ENCODE results near the gene ZNF775.

ZNF775 gene

GRCh38 chr7:150420242-150420641 lies 41.1 kb downstream of the ZNF775 start:
- ATAC-seq: peak; percentile 6; the same call in 1 of the 3 replicates
- TF ChIP-seq TSHZ2 (CRISPR knock-in tag; IDR thresholded peaks at IDR 0.05): no peak
- no peak for TF ChIP-seq BACH2 (CRISPR knock-in tag; IDR thresholded peaks at IDR 0.05; ENCODE audit: borderline replicate concordance)
- no peak for TF ChIP-seq ZFP30 (CRISPR knock-in tag; IDR thresholded peaks at IDR 0.05)
- no peak for TF ChIP-seq PATZ1 (CRISPR knock-in tag; IDR thresholded peaks at IDR 0.05; ENCODE audit: borderline replicate concordance)
- TF ChIP-seq ESRRG (CRISPR knock-in tag; IDR thresholded peaks at IDR 0.05): no peak
- no peak for TF ChIP-seq ZC3H10 (CRISPR knock-in tag; IDR thresholded peaks at IDR 0.05)
- no peak for TF ChIP-seq TCF4 (CRISPR knock-in tag; IDR thresholded peaks at IDR 0.05; ENCODE audit: borderline replicate concordance)
- no peak for TF ChIP-seq CREB5 (CRISPR knock-in tag; IDR thresholded peaks at IDR 0.05; ENCODE audit: low read depth)
- TF ChIP-seq GLIS3 (CRISPR knock-in tag; IDR thresholded peaks at IDR 0.05): no peak
- no peak for TF ChIP-seq OSR1 (CRISPR knock-in tag; IDR thresholded peaks at IDR 0.05)
- no peak for TF ChIP-seq TOX (CRISPR knock-in tag; IDR thresholded peaks at IDR 0.05; ENCODE audit: borderline replicate concordance)
- no peak for TF ChIP-seq PPARA (CRISPR knock-in tag; IDR thresholded peaks at IDR 0.05; ENCODE audit: borderline replicate concordance)
- no peak for TF ChIP-seq RARB (CRISPR knock-in tag; IDR thresholded peaks at IDR 0.05)
- no peak for TF ChIP-seq ISL1 (CRISPR knock-in tag; IDR thresholded peaks at IDR 0.05)
- no peak for TF ChIP-seq CSDC2 (CRISPR knock-in tag; IDR thresholded peaks at IDR 0.05)
- no peak for TF ChIP-seq ZNF70 (CRISPR knock-in tag; IDR thresholded peaks at IDR 0.05)
- TF ChIP-seq ZNF8 (CRISPR knock-in tag; IDR thresholded peaks at IDR 0.05): no peak

GRCh38 chr7:150420987-150421674 lies 42.0 kb downstream of the ZNF775 start:
- TF ChIP-seq ZNF8 (CRISPR knock-in tag; IDR thresholded peaks at IDR 0.05) (no peak), TSHZ2 (CRISPR knock-in tag; IDR thresholded peaks at IDR 0.05) (no peak), TOX (CRISPR knock-in tag; IDR thresholded peaks at IDR 0.05; ENCODE audit: borderline replicate concordance) (no peak), ARNTL (CRISPR knock-in tag; IDR thresholded peaks at IDR 0.05; ENCODE audit: borderline replicate concordance, low read depth) (no peak), ESRRG (CRISPR knock-in tag; IDR thresholded peaks at IDR 0.05) (no peak), ZNF565 (CRISPR knock-in tag; conservative IDR thresholded peaks at IDR 0.05; ENCODE audit: low read depth) (no peak), ZNF70 (CRISPR knock-in tag; IDR thresholded peaks at IDR 0.05) (no peak), PPARA (CRISPR knock-in tag; IDR thresholded peaks at IDR 0.05; ENCODE audit: borderline replicate concordance) (no peak), SNAI2 (CRISPR knock-in tag; IDR thresholded peaks at IDR 0.05) (no peak), OSR1 (CRISPR knock-in tag; IDR thresholded peaks at IDR 0.05) (no peak), ISL1 (CRISPR knock-in tag; IDR thresholded peaks at IDR 0.05) (no peak), GLIS3 (CRISPR knock-in tag; IDR thresholded peaks at IDR 0.05) (no peak), CSDC2 (CRISPR knock-in tag; IDR thresholded peaks at IDR 0.05) (no peak), ZFP30 (CRISPR knock-in tag; IDR thresholded peaks at IDR 0.05) (no peak), PATZ1 (CRISPR knock-in tag; IDR thresholded peaks at IDR 0.05; ENCODE audit: borderline replicate concordance) (no peak), RARB (CRISPR knock-in tag; IDR thresholded peaks at IDR 0.05) (no peak), BACH2 (CRISPR knock-in tag; IDR thresholded peaks at IDR 0.05; ENCODE audit: borderline replicate concordance) (no peak)
- peak; percentile 100 for ATAC-seq
